K562 (cell line): ENCODE measurements around the gene POF1B. TPM values are rescaled to one million over a fixed set of nuclear protein-coding genes. Genes with fewer than 3 reads are reported as not detected.
A peak's percentile ranks its signal among the peaks of the same experiment; 100 is the strongest.
"Not testable (repeated sequence)": the region's sequence is repeated elsewhere in the genome, so short reads cannot be mapped to it uniquely, and the experiment has no call there.

Experiments
- ATAC-seq: fragments of 200-7000 bp; cut with Tn5 transposase; 3 replicates; pipeline ENCODE4 v1.9.1; 2020; ENCODE audit warnings: moderate library complexity
- BruUV-seq: library from RNA; stranded (reverse); fragments of 400-500 nt; replicated peaks from 2 replicates; lab custom pipeline; 2021; lab: Mats Ljungman, UMichigan
- CTCF ChIA-PET: fragments of 300-600 bp; formaldehyde crosslinking; extraction: SDS; loops from one replicate; lab custom pipeline; 2021; ENCODE audit warnings: low intra/inter-chr PET ratio; lab: Yijun Ruan, JAX
- POLR2A ChIA-PET: fragments of 300-600, 350-650 bp; sonication (Branson Sonifier 250); formaldehyde crosslinking; extraction: SDS; loops from one replicate; lab custom pipeline; 2021; ENCODE audit warnings: antibody characterized with exemption, inconsistent platforms; lab: Yijun Ruan, JAX
- DNase-seq, 4 experiments: peaks; one replicate each; pipeline versions ENCODE4 v3.0.0 to v3.0.0-alpha.2; 2011 to 2018; ENCODE audit warnings: low spot score in 3 of 4, mixed read lengths in 3 of 4; ENCODE audit errors: extremely low read depth in 1 of 4
- FAIRE-seq: peaks from 2 replicates; lab custom pipeline; 2011; peaks lifted over from hg19 to GRCh38; lab: Jason Lieb, UNC
- H2AFZ ChIP-seq: 2 replicates; pipeline ENCODE4 v1.6.0; 2011; ENCODE audit warnings: low read depth, low read length, control low read depth, inconsistent platforms
- H3K27ac ChIP-seq: fragments of 200-600 bp; 3 replicates; pipeline ENCODE4 v1.8.0; 2011; ENCODE audit warnings: low read depth, mild to moderate bottlenecking, control low read depth, inconsistent platforms, low read length, moderate library complexity, mixed read lengths; ENCODE audit errors: extremely low read depth
- H3K27me3 ChIP-seq, 2 experiments: fragments of 300-600 bp in 1 of 2; 2 replicates in 1 of 2; 3 replicates in 1 of 2; pipeline versions ENCODE4 v1.6.0 to v1.8.0; 2011; ENCODE audit warnings: inconsistent platforms in 2 of 2, low read length in 2 of 2, mild to moderate bottlenecking in 1 of 2, mixed read lengths in 1 of 2, moderate library complexity in 1 of 2; ENCODE audit not compliant: control insufficient read depth in 2 of 2, insufficient read depth in 2 of 2
- H3K36me3 ChIP-seq: fragments of 300-600 bp; 3 replicates; pipeline ENCODE4 v1.8.0; 2011; ENCODE audit warnings: mild to moderate bottlenecking, low read length, inconsistent platforms; ENCODE audit not compliant: control insufficient read depth, insufficient read depth
- H3K4me1 ChIP-seq, 2 experiments: fragments of 200-600 bp in 1 of 2; replicated peaks in 1 of 2; 2 replicates in 1 of 2; 3 replicates in 1 of 2; pipeline versions ENCODE4 v1.5.1 to v1.8.0; 2011; ENCODE audit warnings: inconsistent platforms in 2 of 2, low read length in 2 of 2, mild to moderate bottlenecking in 1 of 2, mixed read lengths in 1 of 2, moderate library complexity in 1 of 2; ENCODE audit not compliant: control insufficient read depth in 2 of 2, insufficient read depth in 2 of 2
- H3K4me2 ChIP-seq: 2 replicates; pipeline ENCODE4 v1.6.1; 2011; ENCODE audit warnings: low read length, control low read depth, inconsistent platforms, mixed read lengths; ENCODE audit not compliant: insufficient read depth
- H3K4me3 ChIP-seq: fragments of 200-600 bp; sonication (generic), shearing (Covaris generic); 2 replicates; pipeline ENCODE4 v1.5.1; 2016; ENCODE audit warnings: control low read depth, inconsistent platforms
- H3K79me2 ChIP-seq: fragments of 200-600 bp; 3 replicates; pipeline ENCODE4 v1.8.0; 2011; ENCODE audit warnings: low read length, inconsistent platforms; ENCODE audit not compliant: control insufficient read depth, insufficient read depth
- H3K9ac ChIP-seq, 2 experiments: 2 replicates each; pipeline versions ENCODE4 v1.6.0 to v1.6.1; 2011; ENCODE audit warnings: low read depth in 2 of 2, low read length in 2 of 2, control low read depth in 1 of 2, inconsistent platforms in 1 of 2, mild to moderate bottlenecking in 1 of 2, mixed read lengths in 1 of 2; ENCODE audit not compliant: insufficient read depth in 1 of 2
- H3K9me1 ChIP-seq: one replicate; pipeline ENCODE4 v1.6.0; 2011; ENCODE audit warnings: inconsistent platforms, mild to moderate bottlenecking, low read length, moderate library complexity; ENCODE audit not compliant: control insufficient read depth, insufficient read depth
- H3K9me3 ChIP-seq: replicated peaks from 2 replicates; pipeline ENCODE4 v1.5.1; 2011; ENCODE audit warnings: low read depth, low read length, inconsistent platforms; ENCODE audit not compliant: control insufficient read depth, insufficient read depth
- H4K20me1 ChIP-seq: replicated peaks from 2 replicates; pipeline ENCODE4 v1.6.1; 2011; ENCODE audit warnings: low read length, inconsistent platforms, mixed read lengths; ENCODE audit not compliant: control insufficient read depth, insufficient read depth
- SAFB ChIP-seq: fragments of 200-400 bp; formaldehyde crosslinking; IDR thresholded peaks from 2 replicates; pipeline ENCODE4 v1.6.1; 2017; ENCODE audit warnings: low read depth, low read length, borderline replicate concordance
- TFE3 ChIP-seq: fragments of 450-650 bp; formaldehyde crosslinking; IDR thresholded peaks from 2 replicates; pipeline ENCODE4 v1.4.0; 2020; ENCODE audit warnings: mild to moderate bottlenecking, mixed read lengths
- WGBS: fragments of 100-300 bp; shearing (Covaris generic); methylation state at CpG from one replicate; pipeline ENCODE4 v1.1.6; 2016; ENCODE audit warnings: low coverage, mixed read lengths; ENCODE audit not compliant: insufficient coverage; ENCODE audit errors: missing lambda C conversion rate; 5-methylcytosine and 5-hydroxymethylcytosine counted together
- in situ Hi-C: fragments of 300-500 bp; cut with MboI; formaldehyde crosslinking; loops from 4 replicates; pipeline ENCODE4 v1.15.0; 2018; ENCODE audit warnings: inconsistent platforms, mixed read lengths
- intact Hi-C: fragments of 100-400 bp; cut with micrococcal nuclease; formaldehyde crosslinking; loops from 2 replicates; pipeline ENCODE4 v1.14.2; 2022
- polyA plus RNA-seq, 8 experiments: library from polyadenylated mRNA; depleted of rRNA in 4 of 8; stranded (reverse) in 5 of 8; unstranded in 3 of 8; fragments of >200 nt; fragmentation: Nextera tagmentation in 2 of 8; fragmentation: Illumina TruSeq in 1 of 8; extraction: Ambion mirVana in 2 of 8; extraction: Trizol in 1 of 8; gene quantifications; 2 replicates each; pipeline versions ENCODE4 v1.2.1 to v1.2.3, GENCODE V29; 2011 to 2014; ENCODE audit warnings: inconsistent platforms in 1 of 8, missing spikeins in 1 of 8
- total RNA-seq, 7 experiments: library from RNA; depleted of rRNA in 6 of 7; stranded (reverse); fragments of >200 nt in 6 of 7; fragmentation: Illumina TruSeq in 2 of 7; extraction: Trizol in 2 of 7; gene quantifications; 2 replicates each; pipeline versions ENCODE4 v1.2.1 to v1.2.3, GENCODE V29; 2011 to 2021; ENCODE audit warnings: low replicate concordance in 1 of 7

Gene POF1B
- total and polyA plus RNA-seq, 9 of the 15 experiments (the other 6 are each of a cell fraction or from before 2014, with no cell fraction given): 0.03 to 0.57 (median 0.07) TPM; not detected in 1

DNA sequence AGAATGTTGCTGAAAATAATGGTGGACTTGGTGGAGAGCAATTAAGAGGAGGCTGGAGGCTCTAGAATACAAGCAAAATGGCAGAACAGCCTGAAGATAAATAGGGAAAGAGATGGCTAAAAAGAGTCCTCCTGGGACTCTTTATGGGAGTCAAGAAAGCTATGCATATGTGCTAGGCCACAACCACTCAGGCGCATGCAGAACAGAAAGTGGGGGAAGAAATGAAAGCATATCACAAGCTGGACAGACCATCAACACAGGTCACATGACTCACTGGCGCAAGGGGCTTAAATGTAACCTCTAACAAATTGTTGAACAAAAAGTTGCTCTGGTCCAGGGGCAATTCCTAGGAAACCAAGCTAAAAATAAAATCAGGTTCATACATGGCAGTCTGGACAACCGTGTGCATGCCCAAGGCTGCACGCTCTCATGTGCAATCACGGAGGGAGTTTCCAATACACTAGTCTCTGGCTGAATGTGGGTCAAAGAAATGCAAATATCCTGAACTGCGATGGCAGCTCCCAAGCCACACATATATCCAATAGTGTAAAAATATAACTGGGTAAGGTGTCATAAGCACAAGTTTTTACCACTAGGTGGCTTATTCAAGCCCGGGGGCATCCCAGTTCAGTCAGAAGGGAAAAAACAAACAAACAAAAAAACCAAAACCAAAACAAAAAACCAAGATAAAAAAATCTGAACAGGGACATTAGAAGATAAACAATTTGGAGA lies 90.3 kb downstream of the POF1B start:
- Histone ChIP-seq H3K27me3 (no peaks in the 10 kb centered on the region), H3K4me1 (no peaks in the 10 kb centered on the region), H2AFZ (no peak overlapping the region), H3K9ac (no peak overlapping the region), H4K20me1 (no peaks in the 10 kb centered on the region), H3K9me3 (no peaks in the 10 kb centered on the region), H3K9me1 (no peaks in the 10 kb centered on the region), H3K27ac (no peak overlapping the region), H3K36me3 (no peaks in the 10 kb centered on the region)
- BruUV-seq: no TSS peak
- CTCF ChIA-PET: no interaction called here
- WGBS: under 1% methylated on average over 7 of the region's 7 CpGs
- FAIRE-seq: no peak
- no peak for ATAC-seq
- in situ Hi-C loops: no loop called here
- TF ChIP-seq SAFB: no peak
- peak; percentile 7; the same call in 1 of the 2 replicates for TF ChIP-seq TFE3 (CRISPR knock-in tag)
- TF ChIP-seq, all 486 proteins: peak for 1
- intact Hi-C loops: no loop called here
- Histone ChIP-seq H3K79me2 (no peaks in the 10 kb centered on the region), H3K4me2 (no peak overlapping the region), H3K4me3 (no peak overlapping the region)
- DNase-seq: peak in 2 of 4 experiments; percentile 8
- POLR2A ChIA-PET: no interaction called here

- CTCF ChIA-PET, intact Hi-C loops: not testable (repeated sequence)
- 4% methylated on average over 4 of the region's 6 CpGs for WGBS
Observed at GRCh38 chrX:85285286-85285685, 94.2 kb downstream of the POF1B start.

More at GRCh38 chrX:85285286-85285685, 94.2 kb downstream of the POF1B start:
- H3K4me3 ChIP-seq, H3K27ac ChIP-seq, H4K20me1 ChIP-seq, in situ Hi-C loops, H3K9ac ChIP-seq, H3K79me2 ChIP-seq, H3K36me3 ChIP-seq, H3K27me3 ChIP-seq, DNase-seq, ATAC-seq, FAIRE-seq, H3K4me1 ChIP-seq, POLR2A ChIA-PET, H3K9me1 ChIP-seq, H3K9me3 ChIP-seq, H3K4me2 ChIP-seq, BruUV-seq, H2AFZ ChIP-seq: not testable (repeated sequence)
